ENCODE measurements around the gene DGCR6.
"Not testable (repeated sequence)": the region's sequence is repeated elsewhere in the genome, so short reads cannot be mapped to it uniquely, and the experiment has no call there.

The DGCR6 gene

DNA sequence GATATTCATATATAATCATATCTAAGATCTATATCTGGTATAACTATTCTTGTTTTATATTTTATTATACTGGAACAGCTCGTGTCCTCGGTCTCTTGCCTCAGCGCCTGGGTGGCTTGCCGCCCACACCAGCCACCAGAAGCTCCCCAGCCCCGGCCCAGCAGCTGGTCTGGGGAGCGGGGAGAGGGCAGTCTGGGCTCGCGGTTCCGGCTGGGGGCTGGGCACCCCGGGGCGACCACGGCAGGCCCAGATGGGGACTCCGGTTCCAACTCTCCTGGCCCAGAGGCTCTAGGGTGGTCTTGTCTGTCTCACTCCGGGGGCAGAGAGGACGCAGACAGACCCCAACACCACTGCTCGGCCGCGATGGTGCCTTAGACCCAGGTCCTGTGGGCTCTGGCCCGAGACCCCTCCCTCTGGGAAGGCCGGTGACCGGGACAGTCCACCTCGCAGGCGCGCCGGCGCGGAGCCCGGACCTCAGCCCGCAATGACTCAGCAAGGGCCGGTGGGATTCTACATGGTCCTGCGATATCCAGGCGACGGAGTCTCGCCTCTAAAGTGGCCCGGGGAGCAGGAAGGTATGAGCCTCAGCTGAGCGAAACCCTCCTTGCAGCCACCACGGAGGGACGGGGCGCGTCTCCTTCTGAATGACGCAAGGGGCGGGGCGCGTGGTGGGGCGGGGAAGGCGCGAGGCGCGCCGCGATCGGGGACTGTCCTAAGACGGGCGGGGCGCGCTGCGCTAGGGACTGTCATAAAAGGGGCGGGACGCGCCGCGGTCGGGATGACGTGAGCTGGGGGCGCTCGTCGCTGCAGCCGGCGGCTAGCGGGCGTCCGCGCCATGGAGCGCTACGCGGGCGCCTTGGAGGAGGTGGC lies at the start of gene DGCR6:
Gene DGCR6 (plus strand): TSS at position 781 of the 870 bp plus-strand sequence. CDS start 55 bp downstream, at position 836.
- DNase-seq (ENCODE audit: low spot score) = no peak

DNA sequence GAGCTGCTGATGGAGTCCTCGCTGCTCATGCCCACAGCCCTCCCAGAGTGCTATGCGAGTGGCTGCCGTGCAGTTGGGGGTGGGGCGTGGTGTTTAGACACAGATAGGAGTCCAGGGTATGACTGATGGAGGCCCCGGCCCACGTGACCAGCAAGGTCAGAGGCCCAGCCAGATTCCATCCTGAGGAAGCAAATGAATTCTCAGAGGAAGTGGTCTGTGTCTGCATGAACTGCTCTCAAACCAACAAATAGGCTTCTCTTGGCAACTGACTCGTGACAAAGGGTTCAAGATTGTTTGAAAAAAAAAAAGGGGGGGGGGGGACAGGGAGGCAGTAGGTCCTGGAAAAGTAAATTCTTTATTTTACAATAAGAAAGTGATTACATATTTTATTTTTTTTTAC lies 46.8 kb upstream of the DGCR6 start:
- DNase-seq (ENCODE audit: low spot score) = not testable (repeated sequence)

DNA sequence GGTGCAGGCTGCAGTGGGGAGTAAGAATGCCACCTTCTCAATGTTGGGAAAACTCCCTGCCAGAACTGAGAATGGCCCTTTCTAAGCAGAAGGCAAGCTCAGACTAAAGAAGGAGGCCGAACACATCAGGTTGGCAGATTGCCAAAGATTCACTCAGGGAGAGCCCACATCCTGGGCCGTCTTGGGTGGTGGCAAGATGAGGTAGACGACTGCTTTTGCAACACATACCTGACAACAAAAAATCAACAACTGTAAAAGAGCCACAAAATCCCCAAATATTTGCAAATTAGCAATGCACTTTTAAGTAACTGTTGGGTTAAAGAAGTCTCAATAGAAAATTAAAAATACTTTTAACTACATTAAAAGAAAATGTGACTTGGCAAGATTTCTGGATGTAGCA lies 24.9 kb upstream of the DGCR6 start:
- DNase-seq (ENCODE audit: low spot score) = peak; percentile 51

DNA sequence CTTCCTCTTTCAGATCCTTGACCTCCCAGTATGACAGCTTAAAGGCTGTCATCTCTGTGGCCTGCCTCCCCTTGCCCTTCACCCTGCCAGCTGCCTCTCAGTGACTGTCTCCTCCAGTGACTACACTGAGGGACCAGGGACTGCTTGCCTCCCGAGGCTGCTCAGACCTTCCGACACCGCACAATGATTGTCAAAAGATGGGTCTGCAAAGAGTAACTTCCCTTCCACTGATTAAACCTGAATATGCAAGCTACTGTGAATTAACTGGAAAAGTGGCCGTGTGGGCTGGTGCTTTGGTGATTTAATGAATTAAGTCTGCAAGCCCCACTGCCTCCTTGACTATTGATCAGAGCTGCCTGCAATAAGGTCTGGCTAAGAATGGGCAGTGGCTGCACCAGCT lies 21.7 kb upstream of the DGCR6 start:
- DNase-seq (ENCODE audit: low spot score) = not testable (repeated sequence)

DNA sequence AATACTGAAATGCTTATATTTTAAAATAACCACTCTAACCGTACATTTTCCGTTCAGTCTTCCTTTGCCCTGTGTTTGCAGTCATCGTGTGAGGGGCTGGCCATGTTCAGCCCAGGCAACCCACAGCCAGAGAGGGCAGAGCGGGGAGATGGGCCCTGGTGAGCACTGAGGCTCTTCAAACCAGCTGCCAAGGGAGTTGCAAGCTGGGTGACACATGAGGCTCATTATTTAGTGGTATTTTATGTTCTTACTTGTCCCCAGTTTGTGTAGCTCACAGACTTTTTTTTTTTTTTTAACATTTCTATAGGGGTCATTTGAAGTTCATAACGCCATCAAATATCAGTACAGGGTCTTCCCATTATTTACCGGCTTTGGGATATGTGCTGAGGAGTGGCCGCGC lies 18.0 kb upstream of the DGCR6 start:
- DNase-seq (ENCODE audit: low spot score) = no peak

DNA sequence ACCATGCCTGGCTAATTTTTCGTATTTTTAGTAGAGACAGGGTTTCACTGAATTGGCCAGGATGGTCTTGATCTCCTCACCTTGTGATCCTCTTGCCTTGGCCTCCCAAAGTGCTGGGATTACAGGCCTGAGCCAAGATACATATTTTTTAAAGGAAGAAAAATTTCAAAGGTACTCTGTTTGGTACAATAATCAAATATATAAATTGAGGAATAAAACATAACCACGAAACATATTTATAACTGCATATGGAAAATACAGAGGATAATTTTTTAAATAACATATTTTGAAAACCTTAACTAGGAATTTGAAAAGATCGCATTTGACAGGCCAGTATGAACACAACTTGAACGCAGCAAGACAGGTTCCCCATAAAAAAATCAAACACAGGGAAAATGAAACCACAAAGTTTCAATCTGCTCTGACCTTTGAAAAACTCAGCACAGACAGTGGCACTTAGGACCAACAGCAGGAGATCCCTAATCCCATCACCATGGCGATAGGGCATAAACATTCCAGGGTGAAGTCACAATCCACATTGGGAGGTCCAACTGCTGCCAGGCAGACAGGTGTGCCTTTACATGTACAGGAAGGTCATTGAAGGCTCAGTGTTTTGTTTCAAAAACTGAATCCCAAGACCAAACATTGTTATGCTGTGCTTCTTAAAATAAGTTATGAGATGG lies 15.5 kb upstream of the DGCR6 start:
- DNase-seq (ENCODE audit: low spot score) = not testable (repeated sequence)

DNA sequence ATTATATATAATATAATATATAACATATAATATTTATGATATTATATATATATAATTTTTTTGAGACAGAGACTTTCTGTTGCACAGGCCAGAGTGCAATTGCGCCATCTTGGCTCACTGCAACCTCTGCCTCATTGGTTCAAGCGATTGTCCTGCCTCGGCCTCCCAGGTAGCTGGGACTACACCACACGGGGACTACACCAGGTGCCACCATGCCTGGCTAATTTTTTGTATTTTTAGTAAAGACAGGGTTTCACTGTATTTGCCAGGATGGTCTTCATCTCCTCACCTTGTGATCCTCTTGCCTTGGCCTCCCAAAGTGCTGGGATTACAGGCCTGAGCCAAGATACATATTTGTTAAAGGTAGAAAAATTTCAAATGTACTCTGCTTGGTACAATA lies 12.3 kb upstream of the DGCR6 start:
- not testable (repeated sequence) for DNase-seq (ENCODE audit: low spot score)

DNA sequence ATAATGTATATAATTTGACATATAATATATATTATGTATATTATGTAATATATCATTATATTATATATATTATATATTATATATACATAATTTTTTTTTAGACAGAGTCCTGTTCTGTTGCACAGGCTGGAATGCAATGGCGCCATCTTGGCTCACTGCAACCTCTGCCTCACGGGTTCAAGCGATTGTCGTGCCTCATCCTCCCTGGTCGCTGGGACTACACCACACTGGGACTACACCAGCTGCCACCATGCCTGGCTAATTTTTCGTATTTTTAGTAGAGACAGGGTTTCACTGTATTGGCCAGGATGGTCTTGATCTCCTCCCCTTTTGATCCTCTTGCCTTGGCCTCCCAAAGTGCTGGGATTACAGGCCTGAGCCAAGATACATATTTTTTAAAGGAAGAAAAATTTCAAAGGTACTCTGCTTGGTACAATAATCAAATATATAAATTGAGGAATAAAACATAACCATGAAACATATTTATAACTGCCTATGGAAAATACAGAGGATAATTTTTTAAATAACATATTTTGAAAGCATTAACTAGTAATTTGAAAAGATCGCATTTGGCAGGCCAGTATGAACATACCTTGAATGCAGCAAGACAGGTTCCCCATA lies 10.0 kb upstream of the DGCR6 start:
- DNase-seq (ENCODE audit: low spot score) = not testable (repeated sequence)

DNA sequence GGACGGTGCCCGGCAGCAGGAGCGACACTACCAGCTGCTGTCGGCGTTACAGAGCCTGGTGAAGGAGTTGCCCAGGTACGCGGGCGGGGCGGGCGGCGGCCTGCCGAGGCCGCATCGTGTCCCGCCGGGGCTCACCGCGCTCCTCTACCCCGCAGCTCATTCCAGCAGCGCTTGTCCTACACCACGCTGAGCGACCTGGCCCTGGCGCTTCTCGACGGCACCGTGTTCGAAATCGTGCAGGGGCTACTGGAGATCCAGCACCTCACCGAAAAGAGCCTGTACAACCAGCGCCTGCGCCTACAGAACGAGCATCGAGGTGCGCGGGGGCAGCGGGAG lies 258 bp downstream of the DGCR6 start:
- DNase-seq (ENCODE audit: low spot score) = not testable (repeated sequence)

DNA sequence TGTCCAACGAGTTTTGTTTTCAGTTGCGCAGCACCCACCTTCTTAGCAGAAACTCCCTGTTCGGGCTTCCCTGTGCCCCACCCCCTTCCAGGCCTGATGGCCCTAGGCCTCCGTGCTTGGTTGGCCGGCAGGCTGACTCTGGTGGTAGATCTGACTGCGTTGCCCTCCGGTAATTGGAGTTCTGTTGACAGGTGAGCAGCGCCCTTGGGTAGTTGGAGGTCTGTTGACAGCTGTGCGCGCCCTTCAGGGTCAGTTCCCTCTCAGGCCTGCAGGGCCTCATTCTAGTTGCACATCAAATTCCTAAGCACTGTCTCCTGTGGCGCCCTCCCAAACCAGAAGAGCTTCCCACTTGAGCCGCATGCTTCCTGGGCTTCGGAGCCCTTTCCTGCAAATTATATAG lies 776 bp downstream of the DGCR6 start:
- DNase-seq (ENCODE audit: low spot score) = no peak

DNA sequence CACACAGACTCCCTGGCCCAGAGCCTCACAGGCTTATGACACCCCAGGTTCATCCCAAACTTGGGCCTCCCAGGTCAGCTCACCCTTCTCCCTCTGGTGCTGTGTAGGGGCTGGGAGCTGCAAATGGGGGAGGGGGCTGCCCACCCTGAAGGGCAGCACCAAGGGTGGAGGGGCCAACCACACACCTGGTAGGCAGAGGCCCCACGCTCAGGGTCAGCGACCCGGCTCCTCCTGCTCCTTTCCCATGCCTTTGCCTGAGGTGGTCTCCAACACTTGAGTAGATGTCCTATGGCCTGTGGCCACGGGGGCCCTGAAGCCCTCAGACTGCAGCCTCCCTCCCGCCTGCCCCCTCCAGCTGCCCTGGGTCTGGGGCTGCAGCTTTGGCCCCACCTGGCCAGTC lies 3.4 kb downstream of the DGCR6 start:
- DNase-seq (ENCODE audit: low spot score) = no peak

DNA sequence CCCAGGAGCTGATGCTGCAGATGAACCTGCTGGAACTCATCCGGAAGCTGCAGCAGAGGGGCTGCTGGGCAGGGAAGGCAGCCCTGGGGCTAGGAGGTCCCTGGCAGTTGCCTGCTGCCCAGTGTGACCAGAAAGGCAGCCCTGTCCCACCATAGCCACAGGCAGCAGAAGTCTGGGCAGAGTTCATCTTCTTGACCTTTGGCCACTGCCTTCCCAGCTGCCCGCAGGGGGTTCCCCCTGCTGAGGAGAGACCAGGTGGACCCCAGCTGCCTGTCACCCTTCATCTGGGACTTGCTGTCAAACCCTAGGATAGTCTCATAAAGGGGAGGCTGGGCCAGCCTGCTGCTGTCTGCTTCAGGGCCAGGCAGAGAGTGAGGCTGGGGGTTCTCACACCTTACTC lies 5.4 kb downstream of the DGCR6 start:
- not testable (repeated sequence) for DNase-seq (ENCODE audit: low spot score)

DNA sequence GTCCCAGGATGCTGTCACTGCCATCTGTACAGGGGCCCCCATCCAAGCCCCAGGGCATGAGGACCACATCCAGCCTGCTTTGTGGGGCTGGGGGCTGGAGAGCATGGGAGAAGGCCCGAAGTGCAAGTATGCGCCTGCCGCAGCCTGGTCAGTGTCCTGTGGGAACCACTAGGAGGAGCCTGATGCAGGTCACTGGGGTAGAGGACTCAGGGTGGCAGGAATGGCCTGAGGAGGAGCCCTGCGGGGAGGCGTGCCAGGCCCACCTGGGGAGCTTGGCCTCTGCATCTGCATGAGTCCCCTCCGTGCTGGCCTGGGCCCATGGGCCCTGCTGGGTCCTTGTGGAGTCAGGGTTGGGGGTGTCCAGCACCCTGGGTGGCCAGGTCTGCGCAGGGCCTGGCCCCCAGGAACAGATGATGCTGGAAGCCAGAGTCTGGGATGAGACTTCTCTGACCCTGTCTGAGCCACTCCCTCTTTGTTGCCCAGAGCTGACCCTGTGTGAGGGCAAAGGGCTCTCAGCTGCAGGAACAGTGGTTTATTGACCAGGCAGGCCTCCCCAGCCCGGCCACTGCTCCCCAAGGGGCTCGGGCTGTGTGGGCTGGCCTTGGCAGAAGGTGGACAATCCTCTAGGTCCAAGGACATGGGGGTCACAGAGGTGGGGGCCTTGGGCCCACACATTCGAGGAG lies 6.3 kb downstream of the DGCR6 start:
- DNase-seq (ENCODE audit: low spot score) = not testable (repeated sequence)

DNA sequence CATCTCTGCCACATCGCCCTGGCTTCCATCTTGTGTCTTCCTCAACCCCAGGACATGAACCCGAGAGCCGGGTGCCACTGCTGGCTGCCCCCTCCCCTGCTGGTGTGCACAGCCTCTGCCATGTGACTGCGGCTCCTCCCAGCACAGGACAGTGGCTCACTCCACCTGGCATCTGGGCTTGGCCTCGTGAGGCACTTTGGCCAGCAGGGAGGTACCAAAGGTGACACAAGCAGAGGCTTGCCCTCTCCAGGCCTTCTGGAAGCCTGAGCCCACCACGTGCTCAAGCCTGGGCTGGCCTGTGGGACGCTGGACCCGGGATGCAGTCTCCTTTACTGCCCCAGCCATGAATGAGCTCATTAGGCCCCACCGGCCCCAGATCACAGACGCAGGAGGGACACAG lies 8.4 kb downstream of the DGCR6 start:
- not testable (repeated sequence) for DNase-seq (ENCODE audit: low spot score)

DNA sequence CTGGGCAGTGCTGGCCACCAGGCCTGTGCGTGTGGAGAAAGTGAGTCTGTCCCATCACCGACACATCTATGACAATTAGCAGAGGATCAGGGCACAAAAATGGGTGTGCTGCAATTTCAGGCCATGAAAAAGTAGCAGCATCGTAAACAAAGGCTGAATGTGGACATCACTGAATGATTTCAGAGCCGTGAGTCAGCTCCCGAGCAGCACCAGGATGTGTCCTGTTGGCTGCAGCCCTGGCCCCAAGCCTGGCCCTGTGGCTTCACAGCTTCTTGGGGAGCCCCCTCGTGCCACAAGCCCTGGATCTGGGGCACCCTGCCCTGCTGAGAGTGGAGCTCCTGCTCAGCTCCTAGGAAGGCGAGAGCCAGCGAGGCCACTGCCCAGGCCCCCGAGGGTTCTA lies 9.4 kb downstream of the DGCR6 start:
- DNase-seq (ENCODE audit: low spot score) = not testable (repeated sequence)

DNA sequence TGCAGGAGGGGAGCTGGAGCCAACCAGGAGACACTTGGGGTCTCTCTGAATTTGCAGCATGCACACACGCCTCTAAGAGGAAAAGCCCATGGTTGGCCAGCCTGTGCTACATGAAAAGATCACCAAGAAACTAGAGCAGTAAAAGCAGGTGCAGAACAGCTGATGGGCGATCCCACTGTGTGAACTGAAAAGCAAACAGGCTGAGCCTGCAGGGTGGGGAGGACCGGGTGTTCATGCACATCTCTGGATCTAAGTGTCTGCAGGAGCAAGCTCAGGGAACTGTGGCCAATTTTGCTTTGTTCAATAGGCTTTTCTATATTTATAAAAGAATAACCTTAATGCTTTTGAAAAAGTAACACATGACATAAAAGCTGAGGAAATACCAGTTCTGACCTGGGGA lies 11.7 kb downstream of the DGCR6 start:
- DNase-seq (ENCODE audit: low spot score) = not testable (repeated sequence)

DNA sequence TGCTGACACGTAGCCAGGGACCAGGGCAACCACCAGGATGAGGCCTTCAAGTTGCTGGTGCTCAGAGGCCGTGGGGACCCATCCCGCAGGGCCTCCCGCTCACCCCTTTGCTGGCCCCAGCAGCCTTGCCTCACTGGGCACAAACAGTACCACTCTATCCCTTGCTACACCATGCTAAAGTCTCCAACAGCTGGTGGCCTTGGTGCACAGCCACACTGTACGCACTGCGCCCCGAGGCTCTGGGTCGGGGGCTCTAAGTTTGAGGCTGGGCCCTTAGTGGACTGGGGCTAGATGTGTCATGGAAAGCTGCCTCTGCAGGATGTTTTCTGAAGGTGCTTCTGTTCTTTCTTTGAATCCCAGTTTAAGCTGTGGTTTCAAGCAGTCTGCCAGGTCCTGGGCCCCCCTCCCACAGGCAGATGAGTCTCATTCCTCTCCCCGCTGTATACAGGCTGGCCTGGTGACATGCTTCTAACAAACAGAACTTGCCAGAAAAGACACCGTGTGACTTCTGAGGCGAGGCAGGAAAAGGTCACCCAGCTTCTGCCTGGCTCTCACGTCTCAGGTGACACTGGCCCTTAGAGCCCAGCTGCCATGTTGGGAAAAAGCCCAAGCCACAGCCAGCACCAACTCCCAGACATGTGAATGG lies 14.3 kb downstream of the DGCR6 start:
- not testable (repeated sequence) for DNase-seq (ENCODE audit: low spot score)

DNA sequence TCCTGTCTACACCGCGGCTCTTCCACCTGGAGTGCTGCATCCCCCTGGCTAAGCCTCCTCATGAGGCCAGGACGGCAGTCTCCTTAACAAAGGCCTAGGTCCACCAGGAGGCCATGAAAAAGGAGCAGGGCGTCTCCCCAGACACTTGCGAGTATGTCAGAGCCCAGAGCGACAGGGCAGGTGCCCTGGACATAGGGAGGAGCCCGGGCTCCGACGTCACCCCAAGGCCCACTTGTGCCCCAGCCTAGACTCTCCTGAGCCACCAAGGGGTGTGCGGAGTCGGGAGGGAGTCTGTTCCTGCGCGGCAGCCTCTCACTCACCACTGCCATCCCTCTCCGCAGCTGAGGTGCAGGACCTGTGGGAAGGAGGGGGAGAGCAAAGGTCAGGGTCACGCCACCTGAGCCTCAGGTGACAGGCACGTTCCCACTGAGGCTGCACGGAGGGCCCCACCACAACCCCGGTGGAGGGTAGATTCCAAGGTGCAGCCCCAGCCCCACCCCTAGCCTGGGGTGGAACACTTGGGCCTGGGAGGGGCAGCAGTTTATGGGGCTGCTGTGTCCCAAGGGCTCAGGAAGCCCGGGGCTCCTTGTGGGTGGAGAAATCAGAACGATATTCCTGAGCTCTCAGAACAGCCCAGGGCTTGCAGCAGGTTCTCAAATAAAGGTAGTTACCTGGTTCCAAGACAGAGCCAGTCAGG lies 19.4 kb downstream of the DGCR6 start:
- no peak for DNase-seq (ENCODE audit: low spot score)

DNA sequence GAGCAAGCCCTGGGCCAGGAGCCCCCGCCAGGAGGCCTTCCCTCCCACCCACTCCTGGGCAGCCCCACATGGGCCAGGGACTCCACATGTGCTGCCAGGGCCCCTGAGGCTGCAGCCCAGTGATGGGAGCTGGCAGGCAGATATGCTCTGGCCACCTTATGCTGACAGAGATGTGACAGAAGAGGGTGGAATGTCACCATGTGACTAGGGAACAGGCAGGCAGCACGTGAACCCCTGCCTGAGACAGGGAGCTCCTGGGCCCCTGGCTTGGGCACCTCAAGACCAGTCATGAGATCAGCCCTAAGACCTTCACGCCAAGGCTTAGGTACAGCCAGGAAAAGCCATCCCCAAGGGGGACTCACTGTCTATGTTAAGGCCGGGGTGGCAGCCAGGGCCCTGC lies 20.9 kb downstream of the DGCR6 start:
- DNase-seq (ENCODE audit: low spot score) = no peak

DNA sequence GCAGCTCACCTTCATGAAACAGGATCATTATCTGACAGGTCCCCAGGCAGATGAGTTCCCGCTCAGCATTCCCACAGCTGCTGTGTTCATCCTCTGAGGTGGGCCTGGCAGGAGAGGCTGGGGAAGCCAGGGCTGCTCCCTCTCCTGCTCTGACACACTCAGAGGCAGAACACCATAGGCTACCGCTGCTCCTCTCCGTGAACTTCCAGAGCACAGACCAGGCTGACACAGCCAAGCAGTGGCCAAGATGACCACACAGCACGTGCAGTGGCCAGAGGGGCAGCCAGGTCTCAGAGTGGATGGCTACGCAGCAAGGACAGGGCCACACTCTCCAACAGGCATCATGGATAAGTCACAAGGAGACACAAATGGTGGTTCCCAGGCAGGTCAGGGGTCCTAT lies 21.5 kb downstream of the DGCR6 start:
- DNase-seq (ENCODE audit: low spot score) = no peak

DNA sequence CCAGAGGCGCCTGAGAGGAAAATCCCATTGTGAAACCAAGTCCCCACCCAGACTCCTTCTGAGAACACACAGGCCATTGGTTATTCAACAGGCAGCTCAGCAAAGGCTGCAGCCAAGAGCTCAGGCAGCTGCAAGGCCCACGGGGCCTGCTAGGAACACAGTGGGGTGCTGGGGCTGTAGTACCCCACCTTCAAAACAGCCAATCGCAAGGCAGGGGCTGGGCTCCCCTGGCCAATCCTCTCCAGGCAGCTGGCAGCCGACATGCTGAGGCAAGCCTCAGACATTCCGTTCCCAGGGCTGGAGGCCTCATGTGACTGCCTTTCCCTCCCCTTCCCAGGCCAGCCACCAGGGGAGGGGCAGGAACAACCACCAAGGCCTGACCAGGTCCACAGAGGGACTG lies 23.3 kb downstream of the DGCR6 start:
- no peak for DNase-seq (ENCODE audit: low spot score)
